ENCODE results near the gene HTR2C. TPM values are rescaled to one million over a fixed set of nuclear protein-coding genes. Genes with fewer than 3 reads are reported as not detected.

Gene HTR2C
- total RNA-seq, 1 experiment from 2014 or later: 1.5 TPM

DNA sequence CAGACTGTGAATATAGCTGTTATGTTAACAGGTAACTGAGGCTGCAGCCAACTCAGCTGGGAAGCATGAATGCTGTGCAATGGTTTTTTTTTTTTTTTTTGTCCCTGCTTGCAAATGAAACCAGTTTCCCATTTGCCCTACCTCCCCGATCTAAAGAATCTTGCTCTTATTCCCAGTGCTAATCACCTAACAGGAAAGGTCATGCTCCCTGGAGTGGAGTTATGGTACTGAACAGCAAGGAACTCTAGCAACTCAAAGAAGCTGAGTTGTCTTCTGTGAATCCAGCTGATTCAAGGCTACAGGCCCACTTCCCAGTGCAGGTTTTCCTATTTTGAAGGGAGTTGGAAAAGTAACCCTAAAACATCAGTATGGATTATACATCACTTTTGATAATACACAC is 52.1 kb downstream of the HTR2C start:
- H3K4me2 ChIP-seq (ENCODE audit: insufficient read depth, insufficient read length, low read length): no peak overlapping the region
- H2BK15ac ChIP-seq (ENCODE audit: low read depth, low read length): no peak overlapping the region
- H2BK12ac ChIP-seq (ENCODE audit: insufficient read length, low read depth, low read length): no peak overlapping the region

More for the DNA sequence above, 52.1 kb downstream of the HTR2C start:
- no peaks in the 10 kb centered on the region for H3K23me2 ChIP-seq (ENCODE audit: insufficient read length, low read depth, low read length, poor library complexity, severe bottlenecking)
- peak overlapping the region in 1 of 3 experiments; percentile 50; a peak in 1 of 7 replicates for H3K27ac Mint-ChIP-seq
- no peak for DNase-seq
- no peak overlapping the region for H3T11ph ChIP-seq (ENCODE audit: low read length)
- no peaks in the 10 kb centered on the region for H3K79me1 ChIP-seq (ENCODE audit: insufficient read depth, low read depth, low read length, poor library complexity, severe bottlenecking)
- no peak overlapping the region for H4K91ac ChIP-seq (ENCODE audit: insufficient read length, low read depth, low read length)
- TF ChIP-seq, protein P1, sequence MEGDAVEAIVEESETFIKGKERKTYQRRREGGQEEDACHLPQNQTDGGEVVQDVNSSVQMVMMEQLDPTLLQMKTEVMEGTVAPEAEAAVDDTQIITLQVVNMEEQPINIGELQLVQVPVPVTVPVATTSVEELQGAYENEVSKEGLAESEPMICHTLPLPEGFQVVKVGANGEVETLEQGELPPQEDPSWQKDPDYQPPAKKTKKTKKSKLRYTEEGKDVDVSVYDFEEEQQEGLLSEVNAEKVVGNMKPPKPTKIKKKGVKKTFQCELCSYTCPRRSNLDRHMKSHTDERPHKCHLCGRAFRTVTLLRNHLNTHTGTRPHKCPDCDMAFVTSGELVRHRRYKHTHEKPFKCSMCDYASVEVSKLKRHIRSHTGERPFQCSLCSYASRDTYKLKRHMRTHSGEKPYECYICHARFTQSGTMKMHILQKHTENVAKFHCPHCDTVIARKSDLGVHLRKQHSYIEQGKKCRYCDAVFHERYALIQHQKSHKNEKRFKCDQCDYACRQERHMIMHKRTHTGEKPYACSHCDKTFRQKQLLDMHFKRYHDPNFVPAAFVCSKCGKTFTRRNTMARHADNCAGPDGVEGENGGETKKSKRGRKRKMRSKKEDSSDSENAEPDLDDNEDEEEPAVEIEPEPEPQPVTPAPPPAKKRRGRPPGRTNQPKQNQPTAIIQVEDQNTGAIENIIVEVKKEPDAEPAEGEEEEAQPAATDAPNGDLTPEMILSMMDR (conservative IDR thresholded peaks at IDR 0.05): no peak
- H3K14ac ChIP-seq (ENCODE audit: insufficient read depth, low read length): no peak overlapping the region
- H2AK5ac ChIP-seq (ENCODE audit: insufficient read length, low read length): no peak overlapping the region
- H3K27me3 Mint-ChIP-seq (ENCODE audit: low read depth): no peaks in the 10 kb centered on the region; the same call in 1 of the 2 replicates
- no peak overlapping the region for H2BK5ac ChIP-seq (ENCODE audit: insufficient read length, low read length)
- no peaks in the 10 kb centered on the region for H3K27me3 ChIP-seq (ENCODE audit: insufficient read depth, low read length)
- H3K23ac ChIP-seq (ENCODE audit: insufficient read length, low read depth, low read length): no peak overlapping the region
- no peaks in the 10 kb centered on the region for H4K20me1 ChIP-seq (ENCODE audit: control insufficient read depth, insufficient read depth, insufficient read length)
- no peaks in the 10 kb centered on the region for H3K9me3 ChIP-seq (ENCODE audit: control insufficient read depth, low read depth, low read length)
- no peak overlapping the region for H3K18ac ChIP-seq (ENCODE audit: insufficient read length, low read depth, low read length)
- H3K4me1 ChIP-seq (ENCODE audit: insufficient read depth, low read length): peaks cover 5% of the 10 kb centered on the region
- no peak overlapping the region for H3K27ac ChIP-seq (ENCODE audit: insufficient read length, low read depth, low read length)
- H3K4me1 Mint-ChIP-seq: peaks cover 24 to 27% of the 10 kb centered on the region in 2 experiments
- no peak overlapping the region for H3K56ac ChIP-seq (ENCODE audit: insufficient read length, low read depth, low read length)
- H2BK120ac ChIP-seq (ENCODE audit: low read depth, low read length, poor library complexity, severe bottlenecking): no peak overlapping the region
- WGBS (ENCODE audit: extremely low coverage, insufficient read length, low lambda C conversion rate): no CpG with 5 or more reads among the region's 1 CpG
- no peak overlapping the region for H3K4ac ChIP-seq (ENCODE audit: low read depth, low read length)
- no peak overlapping the region for H2AFZ ChIP-seq (ENCODE audit: low read length)
- H3K4me3 Mint-ChIP-seq: no peak overlapping the region
- no peak overlapping the region for H3K9ac ChIP-seq (ENCODE audit: extremely low read depth, insufficient read length, low read length)
- no peak overlapping the region for H2BK20ac ChIP-seq (ENCODE audit: low read depth, low read length, poor library complexity, severe bottlenecking)
- H4K5ac ChIP-seq (ENCODE audit: insufficient read length, low read depth, low read length): no peak overlapping the region
- H3K79me2 ChIP-seq (ENCODE audit: insufficient read depth, low read length): no peaks in the 10 kb centered on the region
- H3K36me3 Mint-ChIP-seq (ENCODE audit: insufficient read depth in 1 of 3, low read depth in 3 of 3): no peaks in the 10 kb centered on the region
- no peak overlapping the region for H4K8ac ChIP-seq (replicated peaks; ENCODE audit: insufficient read length, low read depth, low read length)
- H3K9me3 Mint-ChIP-seq: no peaks in the 10 kb centered on the region

Measured in H9 (cell line).